Amniotic epithelial cell (primary cell): Measurements from ENCODE around the gene RPS2.

Experiments
- DNase-seq: peaks from one replicate; pipeline ENCODE4 v3.0.0-alpha.2; 2010; ENCODE audit warnings: low read depth

RPS2 gene

DNA sequence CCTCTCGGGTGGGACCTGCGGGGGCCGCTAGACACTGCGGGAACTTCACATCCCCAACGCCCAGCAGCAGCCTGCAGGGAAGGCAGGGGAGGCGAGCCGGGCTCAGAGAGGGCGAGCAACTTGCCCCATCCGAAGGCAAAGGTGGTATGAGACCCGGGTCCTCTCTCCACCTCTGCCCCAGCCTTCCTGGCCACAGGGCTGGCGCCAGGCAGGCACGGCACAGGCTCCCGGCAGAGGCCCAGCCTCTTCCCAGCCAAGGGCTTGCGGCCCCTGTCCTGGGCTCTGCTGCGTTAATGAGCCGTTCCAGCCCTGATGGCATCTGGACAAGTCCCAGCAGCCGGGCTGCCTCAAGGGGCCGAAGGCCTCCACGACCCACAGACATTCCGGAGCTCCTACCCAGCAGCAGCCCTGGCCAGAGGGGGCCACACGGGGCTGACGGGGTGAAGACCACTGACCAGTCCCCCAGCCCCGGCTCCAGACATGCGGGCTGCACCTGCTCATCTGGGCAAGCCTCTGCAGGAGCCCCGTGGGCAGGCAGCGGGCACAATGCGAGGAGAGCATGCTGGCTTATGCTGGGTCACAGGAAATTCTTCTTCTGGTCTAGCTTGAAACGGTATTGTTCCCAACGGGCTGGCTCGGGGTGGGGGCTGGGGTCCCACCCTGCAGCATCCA is 45.2 kb downstream of the RPS2 start:
- DNase-seq: no peak

DNA sequence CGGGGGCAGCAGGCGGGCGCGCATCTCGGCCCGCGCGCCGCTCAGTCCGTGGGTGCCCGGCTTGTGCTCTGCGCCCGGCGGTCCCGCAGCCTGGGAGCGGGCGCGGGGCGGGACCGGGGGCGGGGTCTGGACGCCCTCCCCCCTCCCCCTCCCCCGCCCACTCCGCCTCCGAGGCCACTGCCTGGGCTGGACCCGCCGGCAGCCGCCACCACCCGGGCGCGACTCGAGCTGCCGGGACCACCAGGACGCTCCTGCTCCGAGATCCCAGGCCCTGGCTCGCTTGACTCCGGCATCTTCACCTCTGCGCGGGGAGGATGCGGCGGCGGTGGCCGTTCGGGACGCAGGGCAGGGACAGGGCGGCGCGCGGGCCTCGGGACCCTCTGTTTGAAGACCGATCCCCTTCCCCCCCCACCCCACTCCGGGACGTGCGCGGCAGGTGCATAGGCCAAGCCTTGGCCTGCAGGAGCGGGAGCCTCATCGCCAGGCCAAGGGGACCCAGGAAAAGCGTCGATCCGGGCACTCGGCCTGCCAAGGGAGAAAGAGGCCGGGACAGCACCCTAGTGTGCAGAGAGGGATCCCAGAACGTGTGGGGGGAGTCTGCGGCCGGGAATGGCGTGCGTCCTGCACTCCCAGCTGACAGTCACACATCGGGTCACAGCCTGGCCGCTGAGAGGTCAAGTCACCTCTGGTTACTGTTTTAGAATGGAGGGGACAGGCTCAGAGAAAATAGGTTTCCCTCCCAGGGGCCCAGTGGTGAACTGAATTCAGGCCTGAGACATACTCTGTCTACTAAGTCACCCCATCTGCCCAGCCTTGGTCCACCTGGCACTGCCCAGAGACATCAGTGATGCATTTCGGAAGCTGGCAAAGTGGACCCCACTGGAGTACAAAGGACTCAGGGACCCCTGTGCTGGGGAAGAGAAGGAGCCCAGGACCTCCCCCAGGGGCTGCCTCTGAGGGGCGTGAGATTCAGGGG is 46.0 kb downstream of the RPS2 start, which contains the start of gene HS3ST6:
TSS of gene HS3ST6 (minus strand) at position 65 of the 976 bp plus-strand sequence. CDS start 92 bp downstream, outside the sequence.
- DNase-seq: no peak

DNA sequence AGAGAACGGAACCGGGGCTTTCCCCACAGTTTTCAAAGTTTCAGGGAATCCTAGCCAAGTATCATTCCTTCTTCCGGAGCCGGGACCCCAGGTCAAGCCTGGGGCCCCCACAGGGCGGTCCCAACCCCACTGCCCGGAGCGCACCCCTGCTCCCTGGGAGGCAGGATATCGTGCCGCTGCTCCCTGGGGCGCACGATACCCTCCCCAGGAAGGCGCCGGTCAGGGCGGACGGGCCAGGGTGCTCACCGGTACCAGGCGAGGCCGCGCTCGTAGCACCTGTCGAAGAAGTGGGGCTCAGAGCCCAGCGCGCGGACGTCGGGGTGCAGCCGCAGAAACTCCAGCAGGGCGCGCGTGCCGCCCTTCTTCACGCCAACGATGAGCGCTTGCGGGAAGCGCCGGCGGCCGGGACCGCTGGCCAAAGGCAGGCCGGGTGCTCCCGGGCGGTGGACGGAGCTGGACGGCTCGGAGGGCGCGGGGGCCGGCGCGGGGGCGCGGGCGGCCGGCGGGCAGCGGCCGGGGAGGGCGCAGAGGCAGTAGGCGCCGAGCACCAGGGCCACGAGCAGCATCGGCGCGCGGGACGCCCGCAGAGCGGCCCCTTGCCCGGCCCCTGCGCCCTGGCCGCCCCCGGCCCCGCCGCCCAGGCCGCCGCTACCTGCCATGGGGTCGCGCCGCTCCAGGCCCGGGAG is 46.8 kb downstream of the RPS2 start:
- DNase-seq: no peak

DNA sequence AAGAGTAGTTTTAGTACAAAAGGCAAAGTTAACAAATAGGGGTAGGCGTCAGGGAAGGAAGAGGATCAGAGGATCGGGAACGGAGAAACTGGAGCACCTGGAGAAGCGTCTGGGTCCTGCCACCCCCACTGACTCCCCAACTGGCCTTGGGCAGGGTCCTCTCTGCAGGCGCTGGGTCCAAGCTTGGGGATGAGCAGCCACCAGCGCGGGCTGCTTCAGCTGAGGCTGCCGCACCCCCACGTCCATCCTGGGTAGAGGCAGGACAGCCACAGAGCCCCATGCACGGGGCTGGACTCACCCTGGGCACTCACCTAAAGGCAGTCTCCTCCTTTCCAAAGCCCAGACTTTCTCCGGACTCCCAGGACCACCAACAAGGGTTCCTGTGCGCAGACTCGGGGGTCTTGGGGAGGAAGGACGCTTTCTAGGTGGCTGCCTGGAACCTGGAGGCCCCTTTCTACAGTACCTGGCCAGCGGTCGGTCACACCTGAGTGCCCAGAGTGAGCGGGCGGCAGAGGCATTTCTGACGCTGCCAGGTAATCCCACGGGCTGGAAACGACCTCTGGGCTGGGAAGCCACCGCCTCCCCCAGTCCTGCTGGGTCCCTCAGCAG is 47.5 kb downstream of the RPS2 start:
- DNase-seq: no peak

DNA sequence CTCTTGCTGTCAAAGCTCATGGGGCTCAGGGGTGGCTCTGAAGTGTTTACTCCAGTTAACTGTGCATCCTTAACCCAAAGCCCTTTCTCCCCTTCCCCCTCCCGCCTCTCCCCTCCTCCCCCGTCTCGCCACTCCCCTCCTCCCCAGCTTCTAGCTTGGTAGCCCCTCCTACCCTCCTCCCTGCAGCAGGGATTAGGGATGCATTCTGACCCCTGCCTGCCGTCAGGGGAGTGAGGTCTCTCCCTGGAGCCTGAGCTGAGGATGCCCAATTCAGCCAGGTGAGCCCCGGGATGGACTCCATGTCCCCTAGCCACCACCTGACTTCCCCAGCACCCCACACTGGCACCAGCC is 48.0 kb downstream of the RPS2 start:
- DNase-seq: no peak

DNA sequence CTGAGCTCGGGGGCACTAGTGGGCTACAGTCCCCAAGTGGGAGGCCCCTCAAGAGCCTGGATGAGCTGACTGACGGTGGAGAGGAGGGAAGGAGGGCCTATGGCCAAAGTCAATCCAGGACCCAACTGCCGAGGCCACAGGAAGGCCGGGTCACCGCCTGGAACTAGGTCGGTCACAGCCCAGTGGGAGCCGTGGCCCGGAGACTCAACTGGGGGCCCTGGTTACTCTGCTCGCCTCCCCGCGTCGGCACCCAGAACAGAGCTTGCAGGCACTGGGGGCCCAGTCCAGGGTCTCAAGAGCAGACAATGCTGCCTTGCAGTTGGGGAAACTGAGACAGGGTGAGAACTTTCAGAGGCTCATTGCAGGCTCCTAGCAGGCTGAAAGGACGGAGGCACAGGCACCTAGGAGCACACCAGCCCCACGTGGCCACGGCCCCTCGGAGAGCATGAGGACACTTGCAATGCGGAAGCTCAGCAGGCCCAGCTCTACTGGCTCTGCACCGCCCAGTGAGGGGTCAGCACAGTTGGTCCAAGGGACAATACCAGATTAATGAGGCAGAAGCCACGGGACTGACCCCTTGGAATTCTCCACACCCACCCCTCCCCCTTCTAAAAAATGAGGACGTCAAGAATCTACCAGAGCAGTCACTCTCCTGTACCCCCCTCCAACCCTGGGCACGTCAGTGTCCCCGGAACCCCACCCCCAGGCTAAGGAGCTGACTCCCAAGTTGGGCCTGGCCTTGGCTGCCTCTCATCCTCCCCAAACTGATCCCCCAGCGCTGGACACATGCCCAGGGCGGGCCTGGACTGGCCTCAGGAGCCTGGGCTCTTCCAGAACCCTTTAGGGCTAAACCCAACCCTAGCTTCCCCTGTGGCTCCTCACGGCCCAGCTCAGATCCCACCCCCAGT is 48.6 kb downstream of the RPS2 start:
- DNase-seq: no peak

DNA sequence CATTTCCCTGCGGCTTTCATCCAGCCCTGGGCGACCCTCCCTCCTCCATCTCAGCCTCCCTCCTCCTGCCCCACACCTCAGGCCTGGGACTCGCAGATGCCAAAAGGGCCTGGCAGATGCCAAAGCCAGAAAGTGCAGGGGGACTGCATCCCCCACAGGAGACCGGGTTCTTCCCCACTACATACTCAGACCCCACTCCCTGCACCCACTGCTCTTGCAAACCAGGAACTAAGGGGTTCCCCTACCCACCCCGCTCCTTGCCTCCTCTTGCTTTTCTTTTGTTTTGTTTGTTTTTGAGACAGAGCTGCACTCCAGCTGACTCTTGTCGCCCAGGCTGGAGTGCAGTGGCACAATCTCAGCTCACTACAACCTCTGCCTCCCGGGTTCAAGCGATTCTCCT is 49.6 kb downstream of the RPS2 start:
- DNase-seq: no peak

DNA sequence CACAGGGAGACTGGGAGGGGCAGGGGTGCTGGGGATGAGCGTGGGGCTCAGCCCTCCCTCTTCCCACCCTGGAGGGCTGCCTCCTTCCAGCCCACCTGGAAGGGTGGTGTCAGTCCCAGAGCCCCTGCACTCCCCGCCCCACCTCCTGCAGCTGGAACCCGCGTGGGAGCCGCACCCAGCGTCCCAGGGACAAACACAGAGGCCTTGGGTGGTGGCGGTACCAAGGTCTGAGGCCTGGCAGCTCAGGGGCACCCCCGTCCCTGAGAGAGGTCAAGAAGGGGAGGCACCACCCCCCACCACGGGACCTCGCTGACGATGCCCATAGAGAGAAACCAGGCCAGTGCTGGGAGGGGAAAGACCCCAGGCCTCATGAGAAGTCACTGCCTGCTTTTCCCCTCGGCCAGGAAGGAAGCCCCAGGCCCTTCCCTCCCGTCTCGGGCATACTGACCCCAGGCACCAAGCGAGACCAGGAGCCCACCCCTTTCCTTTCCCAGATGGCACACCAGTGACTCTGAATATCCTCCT is 50.5 kb downstream of the RPS2 start:
- no peak for DNase-seq

DNA sequence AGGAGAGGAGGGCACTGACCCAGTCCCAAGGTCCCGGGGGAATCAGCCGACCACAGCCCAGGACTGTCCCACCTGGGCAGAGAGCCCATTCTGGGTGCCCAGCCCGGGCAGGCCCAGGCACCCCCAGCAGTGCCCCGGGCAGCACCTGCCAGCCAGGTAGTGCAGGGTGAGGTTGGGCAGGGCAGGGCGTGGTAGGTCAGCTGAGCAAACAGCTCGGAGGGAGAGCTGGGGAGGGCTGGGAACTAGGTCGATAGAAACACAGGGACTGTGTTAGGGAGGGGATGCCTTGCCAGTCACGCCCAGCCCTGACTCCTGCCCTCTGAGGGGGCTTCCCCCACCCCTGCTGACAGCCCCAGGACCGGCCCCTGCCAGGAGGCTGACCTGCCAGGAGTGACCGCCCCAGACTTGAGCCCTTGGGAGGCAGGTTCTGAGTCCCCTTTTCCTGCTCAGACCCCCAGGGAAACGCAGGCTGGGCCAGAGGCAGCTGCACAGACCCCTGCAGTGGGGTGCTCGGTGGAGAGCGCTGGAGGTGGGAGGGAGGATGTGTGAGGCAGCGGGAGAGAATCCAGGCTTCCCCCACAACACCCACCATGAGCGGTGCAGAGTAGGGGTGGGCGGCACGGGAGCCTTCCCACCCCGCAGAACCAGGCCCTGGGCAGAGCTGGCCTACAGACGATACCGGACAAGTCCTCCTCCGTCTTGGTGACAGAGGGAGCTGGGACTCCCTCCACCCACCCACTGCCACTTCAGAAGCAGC is 51.1 kb downstream of the RPS2 start:
- DNase-seq: no peak

DNA sequence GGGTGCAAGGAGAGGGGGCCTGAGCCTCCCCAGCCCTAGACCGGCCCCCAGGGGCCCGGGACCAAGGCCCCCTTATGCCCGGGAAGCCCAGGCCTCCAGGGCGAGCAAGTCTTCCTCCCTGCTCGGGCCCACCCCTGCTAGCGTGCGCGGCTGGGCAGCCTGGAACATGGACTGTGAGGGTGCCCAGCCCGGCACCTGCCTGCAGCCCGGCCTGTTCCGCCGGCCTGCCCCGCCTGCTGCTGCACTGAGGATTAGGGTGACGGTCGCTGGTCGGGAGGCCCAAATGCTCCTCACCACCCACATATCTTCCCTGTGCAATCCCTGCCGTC is 52.4 kb downstream of the RPS2 start:
- DNase-seq: no peak
